Right lobe of liver (tissue), 4 donors: ENCODE results near the gene PNLIPRP2.

Source experiments
- CTCF ChIP-seq, 4 donors: fragments of 200-600 bp in 3 of 4; fragments of 450-650 bp in 1 of 4; IDR thresholded peaks; one replicate each; pipeline versions ENCODE4 v1.5.1 to v1.8.0; 2016 to 2022; ENCODE audit warnings: antibody characterized with exemption in 4 of 4, mild to moderate bottlenecking in 2 of 4
- POLR2A ChIP-seq: fragments of 450-650 bp; IDR thresholded peaks from one replicate; pipeline ENCODE4 v1.6.1; 2017; ENCODE audit warnings: antibody characterized with exemption, mild to moderate bottlenecking
- donor health status: DM: no; HTN: no; CAD: no.
- donor health status: DM: no; HTN: no; CAD: no.
- donor health status: DM: no; HTN: yes; CAD: no.

- TF ChIP-seq POLR2A: no peak
- no peak for TF ChIP-seq CTCF (IDR thresholded peaks at IDR 0.05)
Measured at GRCh38 chr10:116634126-116634975, 13.6 kb downstream of the PNLIPRP2 start.
